HepG2 (cell line): ENCODE data around the gene NUDT3. TPM values are rescaled to one million over a fixed set of nuclear protein-coding genes. Genes with fewer than 3 reads are reported as not detected.

Source experiments
- ARID4A ChIP-seq: sonication (generic); formaldehyde crosslinking; IDR thresholded peaks from 2 replicates; pipeline ENCODE4 v1.5.0; 2020; ENCODE audit warnings: mild to moderate bottlenecking, missing genetic modification reagents, borderline replicate concordance
- ARID5B ChIP-seq: IDR thresholded peaks from 2 replicates; pipeline ENCODE4 v1.4.0; 2020; ENCODE audit warnings: mild to moderate bottlenecking, missing genetic modification reagents
- EZH2 ChIP-seq: conservative IDR thresholded peaks from 2 replicates; pipeline ENCODE4 v1.6.1; 2012; ENCODE audit warnings: mild to moderate bottlenecking, low read depth, low read length, moderate library complexity
- GATA4 ChIP-seq: sonication (generic); IDR thresholded peaks from 2 replicates; pipeline ENCODE4 v1.6.1; 2016; ENCODE audit warnings: antibody characterized with exemption, low read depth, borderline replicate concordance
- HES4 ChIP-seq: sonication (generic); formaldehyde crosslinking; IDR thresholded peaks from 2 replicates; pipeline ENCODE4 v1.9.0; 2021; ENCODE audit warnings: mild to moderate bottlenecking, missing genetic modification reagents, borderline replicate concordance
- MBD4 ChIP-seq: IDR thresholded peaks from 2 replicates; pipeline ENCODE4 v1.6.1; 2012; ENCODE audit warnings: low read length, inconsistent platforms, borderline replicate concordance
- MYNN ChIP-seq: sonication (generic); formaldehyde crosslinking; IDR thresholded peaks from 2 replicates; pipeline ENCODE4 v1.4.0; 2020; ENCODE audit warnings: mild to moderate bottlenecking, low read depth, missing genetic modification reagents
- NCOA1 ChIP-seq: sonication (generic); formaldehyde crosslinking; IDR thresholded peaks from 2 replicates; pipeline ENCODE4 v1.9.0; 2021; ENCODE audit warnings: missing genetic modification reagents
- NKX3-1 ChIP-seq: sonication (generic); formaldehyde crosslinking; IDR thresholded peaks from 2 replicates; pipeline ENCODE4 v1.5.0; 2020; ENCODE audit warnings: missing genetic modification reagents
- SCMH1 ChIP-seq: sonication (generic); formaldehyde crosslinking; IDR thresholded peaks from 2 replicates; pipeline ENCODE4 v1.9.0; 2021; ENCODE audit warnings: missing genetic modification reagents, mild to moderate bottlenecking, borderline replicate concordance
- ZNF124 ChIP-seq: sonication (generic); formaldehyde crosslinking; IDR thresholded peaks from 2 replicates; pipeline ENCODE4 v1.4.0; 2020; ENCODE audit warnings: missing genetic modification reagents
- ZNF564 ChIP-seq: sonication (generic); formaldehyde crosslinking; IDR thresholded peaks from 2 replicates; pipeline ENCODE4 v1.8.1; 2023; ENCODE audit warnings: mild to moderate bottlenecking, missing genetic modification reagents
- ZNF616 ChIP-seq: sonication (generic); formaldehyde crosslinking; IDR thresholded peaks from 2 replicates; pipeline ENCODE4 v1.5.0; 2020; ENCODE audit warnings: low read depth, mild to moderate bottlenecking, missing genetic modification reagents
- polyA plus RNA-seq, 8 experiments: library from polyadenylated mRNA; depleted of rRNA in 3 of 8; stranded (reverse) in 7 of 8; unstranded in 1 of 8; fragments of >200 nt; fragmentation: Illumina TruSeq in 4 of 8; extraction: Trizol in 4 of 8; gene quantifications; 2 replicates each; pipeline versions ENCODE4 v1.2.1 to v1.2.3, GENCODE V29; 2011 to 2016; ENCODE audit warnings: low read depth in 4 of 8, missing spikeins in 1 of 8, mixed read lengths in 1 of 8; ENCODE audit not compliant: insufficient read depth in 1 of 8
- total RNA-seq, 5 experiments: library from RNA; depleted of rRNA; stranded (reverse); fragments of >200 nt; fragmentation: Illumina TruSeq; extraction: Trizol; gene quantifications; 2 replicates each; pipeline ENCODE4 v1.2.3, GENCODE V29; 2016; ENCODE audit warnings: low read depth in 1 of 5
- TF ChIP-seq, protein P1 (sequence below): sonication (generic); formaldehyde crosslinking; IDR thresholded peaks from 2 replicates; pipeline ENCODE4 v1.5.0; 2020; ENCODE audit warnings: mild to moderate bottlenecking, missing genetic modification reagents
- TF ChIP-seq, protein P2 (sequence below), 2 experiments: sonication (generic) in 1 of 2; formaldehyde crosslinking in 1 of 2; IDR thresholded peaks; 2 replicates each; pipeline versions ENCODE4 v1.4.0 to v1.6.1; 2018 to 2020; ENCODE audit warnings: missing genetic modification reagents in 2 of 2, borderline replicate concordance in 1 of 2, low read depth in 1 of 2, mild to moderate bottlenecking in 1 of 2, missing biosample characterization in 1 of 2

Gene NUDT3
- total and polyA plus RNA-seq, 2 of the 13 experiments (the other 11 are each of a cell fraction or from before 2014, with no cell fraction given) = 20.2 to 20.6 TPM

DNA sequence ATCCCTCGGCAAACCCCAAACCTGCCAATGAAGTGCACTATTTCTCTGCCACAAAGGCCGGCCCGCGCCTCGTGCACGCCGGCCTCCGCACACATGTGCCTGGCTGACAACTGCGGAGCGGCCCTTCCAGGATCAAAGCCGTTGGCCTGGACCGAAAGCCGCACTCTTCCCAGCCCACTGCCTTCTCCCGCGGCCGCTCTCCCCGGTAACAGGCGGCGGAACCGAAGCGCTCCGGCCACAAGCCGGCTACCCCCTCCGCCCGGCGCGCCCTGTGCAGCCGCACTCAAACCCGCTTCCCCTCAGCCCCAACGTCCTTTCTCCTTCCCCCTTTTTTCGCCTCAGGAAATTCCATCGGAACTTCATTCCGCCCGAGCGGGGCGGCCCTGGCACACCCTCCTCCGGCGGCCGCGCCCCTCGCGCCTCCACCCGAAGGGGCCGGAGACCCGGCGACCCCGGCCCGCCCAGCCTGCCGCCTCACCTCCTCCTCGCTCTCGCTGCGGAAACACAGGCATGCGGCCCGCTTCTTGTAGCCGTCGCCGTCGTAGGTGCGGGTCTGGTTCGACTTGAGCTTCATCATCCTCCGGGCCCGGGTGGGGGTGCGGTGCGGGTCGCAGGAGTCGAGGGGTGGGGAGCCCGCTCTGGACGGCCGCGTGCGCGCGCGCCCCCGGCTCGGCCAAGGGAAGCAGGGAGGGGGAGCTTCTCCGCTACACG lies 528 bp downstream of the NUDT3 start (continued):
- TF ChIP-seq, protein P1, sequence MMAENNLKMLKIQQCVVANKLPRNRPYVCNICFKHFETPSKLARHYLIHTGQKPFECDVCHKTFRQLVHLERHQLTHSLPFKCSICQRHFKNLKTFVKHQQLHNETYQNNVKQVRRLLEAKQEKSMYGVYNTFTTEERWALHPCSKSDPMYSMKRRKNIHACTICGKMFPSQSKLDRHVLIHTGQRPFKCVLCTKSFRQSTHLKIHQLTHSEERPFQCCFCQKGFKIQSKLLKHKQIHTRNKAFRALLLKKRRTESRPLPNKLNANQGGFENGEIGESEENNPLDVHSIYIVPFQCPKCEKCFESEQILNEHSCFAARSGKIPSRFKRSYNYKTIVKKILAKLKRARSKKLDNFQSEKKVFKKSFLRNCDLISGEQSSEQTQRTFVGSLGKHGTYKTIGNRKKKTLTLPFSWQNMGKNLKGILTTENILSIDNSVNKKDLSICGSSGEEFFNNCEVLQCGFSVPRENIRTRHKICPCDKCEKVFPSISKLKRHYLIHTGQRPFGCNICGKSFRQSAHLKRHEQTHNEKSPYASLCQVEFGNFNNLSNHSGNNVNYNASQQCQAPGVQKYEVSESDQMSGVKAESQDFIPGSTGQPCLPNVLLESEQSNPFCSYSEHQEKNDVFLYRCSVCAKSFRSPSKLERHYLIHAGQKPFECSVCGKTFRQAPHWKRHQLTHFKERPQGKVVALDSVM = no peak; the same call in 1 of the 2 replicates
- TF ChIP-seq ZNF616 (CRISPR knock-in tag) (peak; percentile 58; the same call in 1 of the 2 replicates), HES4 (CRISPR knock-in tag) (peak; percentile 95), MYNN (CRISPR knock-in tag) (no peak), NCOA1 (no peak), SCMH1 (CRISPR knock-in tag) (no peak), MBD4 (no peak), NKX3-1 (CRISPR knock-in tag) (peak; percentile 78; the same call in 1 of the 2 replicates), ARID5B (CRISPR knock-in tag) (no peak), ZNF564 (no peak), GATA4 (no peak), EZH2 (no peak), ZNF124 (CRISPR knock-in tag) (no peak; the same call in 1 of the 2 replicates), ARID4A (peak; percentile 71)
- TF ChIP-seq, protein P2, sequence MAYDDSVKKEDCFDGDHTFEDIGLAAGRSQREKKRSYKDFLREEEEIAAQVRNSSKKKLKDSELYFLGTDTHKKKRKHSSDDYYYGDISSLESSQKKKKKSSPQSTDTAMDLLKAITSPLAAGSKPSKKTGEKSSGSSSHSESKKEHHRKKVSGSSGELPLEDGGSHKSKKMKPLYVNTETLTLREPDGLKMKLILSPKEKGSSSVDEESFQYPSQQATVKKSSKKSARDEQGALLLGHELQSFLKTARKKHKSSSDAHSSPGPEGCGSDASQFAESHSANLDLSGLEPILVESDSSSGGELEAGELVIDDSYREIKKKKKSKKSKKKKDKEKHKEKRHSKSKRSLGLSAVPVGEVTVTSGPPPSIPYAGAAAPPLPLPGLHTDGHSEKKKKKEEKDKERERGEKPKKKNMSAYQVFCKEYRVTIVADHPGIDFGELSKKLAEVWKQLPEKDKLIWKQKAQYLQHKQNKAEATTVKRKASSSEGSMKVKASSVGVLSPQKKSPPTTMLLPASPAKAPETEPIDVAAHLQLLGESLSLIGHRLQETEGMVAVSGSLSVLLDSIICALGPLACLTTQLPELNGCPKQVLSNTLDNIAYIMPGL (CRISPR knock-in tag; IDR thresholded peaks at IDR 0.05; ENCODE audit: borderline replicate concordance in 1 of 2, low read depth in 1 of 2) = peak; percentile 56 to 68; a peak in 2 of 4 replicates
